GM12892 (cell line): ENCODE data around the gene ACTA1.
"Not testable (repeated sequence)": the region's sequence is repeated elsewhere in the genome, so short reads cannot be mapped to it uniquely, and the experiment has no call there.

Experiments
- DNase-seq: peaks from one replicate; pipeline ENCODE4 v3.0.0; 2011; ENCODE audit not compliant: insufficient read length
- FAIRE-seq: peaks from 2 replicates; lab custom pipeline; 2011; peaks lifted over from hg19 to GRCh38; lab: Jason Lieb, UNC
- POLR2A ChIP-seq: IDR thresholded peaks from 2 replicates; pipeline ENCODE4 v1.6.1; 2011; ENCODE audit warnings: low read depth, low read length, control low read depth
- POLR2AphosphoS5 ChIP-seq: IDR thresholded peaks from 2 replicates; pipeline ENCODE4 v1.6.1; 2011; ENCODE audit warnings: low read depth, low read length, control low read depth
- TAF1 ChIP-seq: IDR thresholded peaks from 2 replicates; pipeline ENCODE4 v1.6.1; 2011; ENCODE audit warnings: low read depth, mild to moderate bottlenecking, control low read depth, low read length, borderline replicate concordance

Gene ACTA1

DNA sequence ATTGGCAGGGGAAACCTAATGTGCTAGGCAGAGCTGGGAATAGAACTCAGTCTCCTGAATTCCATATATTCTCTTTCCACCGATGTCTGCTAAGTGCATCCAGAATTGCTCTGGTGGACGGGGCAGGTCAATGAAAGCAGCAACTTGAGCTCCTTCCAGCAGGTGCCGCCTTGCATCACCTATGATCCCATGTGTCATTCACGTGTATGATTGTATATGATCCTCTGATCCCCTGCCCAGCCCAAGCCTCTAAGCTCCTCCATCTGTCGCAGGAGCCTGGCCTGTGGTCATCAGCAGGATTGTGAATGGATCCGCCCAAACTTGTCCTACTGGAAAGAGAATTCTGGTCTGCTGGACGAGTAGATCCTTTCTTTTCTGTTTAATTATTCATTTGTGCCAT lies 13.1 kb downstream of the ACTA1 start:
- no peak for DNase-seq
- FAIRE-seq = no peak
- TF ChIP-seq POLR2A (no peak), TAF1 (no peak), POLR2AphosphoS5 (no peak)

DNA sequence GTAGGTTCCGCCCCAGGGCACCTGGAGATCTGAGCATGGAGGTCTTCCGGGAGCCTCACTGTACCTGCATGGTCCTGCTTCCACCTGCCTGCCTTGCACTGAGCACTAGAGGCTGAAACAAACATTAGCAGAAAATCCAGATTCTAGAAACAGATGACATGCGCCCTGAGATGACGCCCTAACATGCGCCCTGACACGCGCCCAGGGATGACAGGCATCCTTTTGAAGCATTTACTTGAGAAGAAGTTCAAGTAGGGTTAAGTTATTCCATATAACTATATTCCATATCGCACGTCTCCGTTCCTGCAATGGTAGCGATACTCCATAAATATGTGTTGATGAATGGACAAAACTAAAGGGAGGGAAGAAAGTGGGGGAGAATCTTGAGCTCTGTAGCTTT lies 13.7 kb downstream of the ACTA1 start:
- FAIRE-seq = no peak
- DNase-seq = no peak
- TF ChIP-seq POLR2AphosphoS5 (no peak), TAF1 (no peak), POLR2A (no peak)

DNA sequence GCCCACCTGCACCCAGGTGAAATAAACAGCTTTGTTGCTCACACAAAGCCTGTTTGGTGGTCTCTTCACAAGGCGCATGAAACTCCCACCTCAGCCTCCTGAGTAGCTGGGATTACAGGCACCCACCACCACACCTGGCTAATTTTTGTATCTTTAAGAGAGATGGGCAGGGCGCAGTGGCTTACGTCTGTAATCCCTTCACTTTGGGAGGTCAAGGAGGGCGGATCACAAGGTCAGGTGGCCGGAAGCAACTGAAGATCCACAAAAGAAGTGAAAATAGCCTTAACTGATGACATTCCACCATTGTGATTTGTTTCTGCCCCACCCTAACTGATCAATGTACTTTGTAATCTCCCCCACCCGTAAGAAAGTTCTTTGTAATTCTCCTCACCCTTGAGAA lies 15.3 kb downstream of the ACTA1 start:
- not testable (repeated sequence) for DNase-seq, FAIRE-seq

DNA sequence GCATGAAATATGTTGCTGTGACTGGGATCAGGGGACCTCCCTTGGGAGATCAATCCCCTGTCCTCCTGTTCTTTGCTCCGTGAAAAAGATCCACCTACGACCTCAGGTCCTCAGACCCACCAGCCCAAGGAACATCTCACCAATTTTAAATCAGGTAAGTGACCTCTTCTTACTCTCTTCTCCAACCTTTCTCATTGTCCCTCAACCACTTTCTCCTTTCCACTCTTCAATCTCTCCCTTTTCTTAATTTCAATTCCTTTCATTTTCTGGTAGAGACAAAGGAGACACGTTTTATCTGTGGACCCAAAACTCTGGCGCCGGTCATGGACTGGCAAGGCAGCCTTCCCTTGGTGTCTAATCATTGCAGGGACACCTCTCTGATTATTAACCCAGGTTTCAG lies 21.1 kb downstream of the ACTA1 start:
- not testable (repeated sequence) for DNase-seq, FAIRE-seq

DNA sequence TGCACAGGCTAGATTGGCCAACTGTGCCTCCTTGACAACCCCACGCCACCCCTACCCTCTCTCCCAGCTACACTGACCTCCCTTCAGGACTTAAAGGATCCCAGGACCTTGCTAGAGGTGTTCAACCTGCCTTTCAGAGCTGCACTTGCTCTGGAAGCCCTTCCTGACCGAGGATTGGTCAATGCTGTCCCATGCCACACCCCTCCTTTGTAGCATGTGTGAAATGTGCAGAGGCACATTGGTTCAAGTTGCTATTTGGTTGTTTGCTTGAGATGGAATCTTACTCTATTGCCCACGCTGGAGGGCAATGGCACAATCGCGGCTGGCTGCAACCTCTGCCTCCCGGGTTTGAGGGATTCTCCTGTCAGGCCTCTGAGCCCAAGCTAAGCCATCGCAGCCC lies 21.8 kb downstream of the ACTA1 start:
- FAIRE-seq (no peak), DNase-seq (no peak)
- no peak for TF ChIP-seq POLR2AphosphoS5
- TF ChIP-seq TAF1 = no peak
- no peak for TF ChIP-seq POLR2A

DNA sequence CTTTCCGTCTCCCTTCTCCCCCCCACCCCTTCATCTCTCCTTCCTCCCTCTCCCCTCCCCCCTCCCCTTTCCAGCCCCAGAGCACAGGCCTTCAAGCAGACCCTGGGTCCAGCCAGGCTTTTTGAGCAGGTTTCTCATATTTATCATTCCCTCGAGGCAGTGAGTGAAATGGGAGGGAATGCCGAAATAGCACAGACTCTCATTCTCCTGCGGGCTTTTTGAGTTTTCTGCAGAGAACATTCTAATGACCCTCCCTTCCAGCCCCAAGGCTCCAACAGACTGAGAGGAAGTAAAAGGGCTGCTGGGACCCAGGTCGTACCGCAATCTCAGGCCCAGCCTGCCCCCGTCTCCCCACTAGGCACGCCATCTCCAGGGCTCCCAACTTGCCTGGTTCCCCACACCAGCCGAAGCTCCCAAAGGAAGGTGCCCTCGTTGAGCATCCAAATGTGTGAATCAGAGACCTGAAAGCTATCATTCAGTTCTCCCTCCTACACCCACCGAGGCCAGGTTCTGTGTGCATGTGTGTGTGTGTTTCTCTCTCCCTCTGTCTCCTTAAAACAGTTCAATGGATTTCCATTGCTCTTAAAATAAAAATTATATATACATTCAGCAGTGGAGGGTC lies 22.3 kb downstream of the ACTA1 start:
- no peak for TF ChIP-seq POLR2A
- no peak for TF ChIP-seq POLR2AphosphoS5
- TF ChIP-seq TAF1 = no peak
- DNase-seq (no peak), FAIRE-seq (no peak)

DNA sequence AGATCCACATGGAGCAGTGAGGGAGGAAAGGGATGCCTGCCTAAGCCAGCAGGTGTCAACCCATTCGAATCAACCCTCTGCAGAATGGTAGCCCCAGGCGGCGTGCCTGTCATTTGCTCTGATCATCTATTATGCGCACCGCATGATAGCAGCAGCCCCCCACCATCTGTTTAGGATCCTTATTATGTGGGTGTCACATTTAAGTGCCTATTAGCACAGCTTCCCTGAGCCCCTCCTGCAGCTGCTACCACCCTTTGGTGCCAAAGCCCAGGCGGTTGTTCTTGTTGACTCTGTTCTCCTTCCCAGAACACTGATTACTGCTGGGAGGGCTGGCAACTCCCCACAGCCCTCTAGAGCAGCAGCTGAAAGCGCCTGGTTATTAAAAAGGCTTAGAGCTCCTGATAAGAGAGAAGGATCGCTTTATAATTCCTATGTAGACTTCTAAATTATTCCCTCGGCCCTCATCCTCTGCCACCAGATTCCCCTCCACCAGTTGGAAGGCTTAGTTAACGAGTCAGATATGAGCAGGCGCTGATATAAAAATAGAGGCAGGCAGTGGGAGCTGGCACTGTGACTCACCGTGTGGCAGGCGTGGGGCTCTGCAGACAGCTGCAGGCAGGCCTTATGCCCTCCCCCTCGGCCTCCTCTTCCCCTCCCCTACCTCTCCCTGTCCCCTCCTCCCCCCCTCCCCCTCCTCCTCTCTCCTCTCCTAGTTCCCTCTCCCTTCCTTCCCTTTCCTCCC lies 23.0 kb downstream of the ACTA1 start:
- TF ChIP-seq TAF1 = no peak
- TF ChIP-seq POLR2A = no peak
- no peak for TF ChIP-seq POLR2AphosphoS5
- FAIRE-seq = no peak
- DNase-seq = no peak

DNA sequence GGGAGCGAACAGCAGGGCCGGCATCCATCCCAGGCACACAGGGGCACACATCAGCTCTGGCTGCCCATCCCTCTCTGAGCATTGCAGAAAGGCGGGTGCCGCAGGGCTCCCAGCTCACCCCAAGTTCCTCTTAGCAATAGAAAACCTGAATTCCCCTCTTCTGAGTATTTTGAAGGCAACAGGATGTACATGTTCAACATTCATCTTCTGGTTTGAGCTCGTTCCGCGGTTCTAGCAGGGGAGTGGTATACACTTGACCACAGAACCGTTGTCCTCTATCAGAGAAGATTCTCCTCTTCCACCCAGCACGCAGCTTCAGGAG lies 23.6 kb downstream of the ACTA1 start:
- no peak for DNase-seq
- TF ChIP-seq POLR2AphosphoS5 (no peak), TAF1 (no peak), POLR2A (no peak)
- FAIRE-seq = no peak

DNA sequence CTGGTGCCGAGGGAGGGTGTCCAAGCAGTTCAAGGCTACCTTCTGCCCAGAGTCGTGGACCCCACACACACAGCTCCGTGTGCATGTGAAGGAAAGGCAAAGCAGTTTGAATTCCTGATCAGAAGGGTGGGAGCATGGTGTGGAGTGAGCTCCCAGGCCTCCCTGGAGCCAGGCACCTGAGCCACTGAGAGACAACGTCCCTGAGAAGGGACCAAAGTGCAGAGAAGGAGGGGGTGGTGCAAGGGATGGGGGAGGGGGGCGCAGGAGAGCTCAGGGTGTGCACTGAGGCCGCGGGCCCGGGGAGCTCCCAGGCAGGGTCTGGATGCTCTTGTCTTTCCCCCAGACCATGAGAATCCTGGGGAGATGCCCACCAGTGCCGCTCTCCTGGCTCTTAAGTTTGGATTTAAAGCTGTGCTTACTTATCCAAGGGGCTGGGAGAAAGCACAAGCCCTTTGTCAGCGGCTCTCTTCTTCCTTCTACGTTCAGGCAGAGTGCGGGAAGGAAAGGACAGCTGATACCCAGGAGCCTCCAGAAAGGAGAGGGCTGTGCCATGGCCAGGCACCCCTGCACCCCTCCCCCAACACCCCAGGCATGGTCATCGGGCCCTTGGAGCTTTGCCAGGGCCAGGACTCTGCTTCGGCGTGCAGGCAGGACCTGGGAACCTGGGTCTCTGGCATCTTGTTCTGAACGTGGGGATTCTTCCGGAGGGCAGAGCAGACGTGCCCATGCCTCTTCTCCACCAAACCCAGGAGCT lies 24.1 kb downstream of the ACTA1 start:
- DNase-seq (no peak), FAIRE-seq (no peak)
- TF ChIP-seq POLR2A = no peak
- no peak for TF ChIP-seq POLR2AphosphoS5
- TF ChIP-seq TAF1 = no peak

DNA sequence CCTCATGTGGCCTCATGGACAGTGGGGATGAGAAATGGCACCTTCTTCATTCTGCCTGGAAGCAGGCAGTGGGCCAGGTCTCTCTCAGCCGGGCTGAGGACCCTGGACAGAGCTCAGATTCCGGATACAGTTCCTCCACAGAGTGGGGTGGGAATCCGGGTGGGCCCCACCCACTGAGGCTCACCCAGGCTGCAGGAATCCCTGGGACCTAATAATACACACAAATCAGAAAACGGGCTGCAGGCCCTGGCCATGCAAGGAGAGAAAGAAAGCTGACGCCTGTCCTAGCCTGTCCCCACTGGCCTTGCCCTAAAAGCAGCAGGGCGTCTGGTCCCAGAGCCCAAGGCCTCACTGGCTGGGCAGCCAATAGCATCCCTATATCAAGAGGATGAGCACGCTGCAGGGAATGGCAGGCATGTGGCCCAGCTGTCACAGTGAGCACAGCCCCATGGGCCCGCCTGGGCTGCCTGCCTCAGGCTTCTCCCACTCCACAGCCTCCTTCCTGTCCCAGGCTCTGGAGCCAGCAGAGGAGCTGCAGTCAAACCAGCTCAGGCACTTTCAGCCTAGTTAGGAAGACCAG lies 25.3 kb downstream of the ACTA1 start:
- FAIRE-seq = no peak

DNA sequence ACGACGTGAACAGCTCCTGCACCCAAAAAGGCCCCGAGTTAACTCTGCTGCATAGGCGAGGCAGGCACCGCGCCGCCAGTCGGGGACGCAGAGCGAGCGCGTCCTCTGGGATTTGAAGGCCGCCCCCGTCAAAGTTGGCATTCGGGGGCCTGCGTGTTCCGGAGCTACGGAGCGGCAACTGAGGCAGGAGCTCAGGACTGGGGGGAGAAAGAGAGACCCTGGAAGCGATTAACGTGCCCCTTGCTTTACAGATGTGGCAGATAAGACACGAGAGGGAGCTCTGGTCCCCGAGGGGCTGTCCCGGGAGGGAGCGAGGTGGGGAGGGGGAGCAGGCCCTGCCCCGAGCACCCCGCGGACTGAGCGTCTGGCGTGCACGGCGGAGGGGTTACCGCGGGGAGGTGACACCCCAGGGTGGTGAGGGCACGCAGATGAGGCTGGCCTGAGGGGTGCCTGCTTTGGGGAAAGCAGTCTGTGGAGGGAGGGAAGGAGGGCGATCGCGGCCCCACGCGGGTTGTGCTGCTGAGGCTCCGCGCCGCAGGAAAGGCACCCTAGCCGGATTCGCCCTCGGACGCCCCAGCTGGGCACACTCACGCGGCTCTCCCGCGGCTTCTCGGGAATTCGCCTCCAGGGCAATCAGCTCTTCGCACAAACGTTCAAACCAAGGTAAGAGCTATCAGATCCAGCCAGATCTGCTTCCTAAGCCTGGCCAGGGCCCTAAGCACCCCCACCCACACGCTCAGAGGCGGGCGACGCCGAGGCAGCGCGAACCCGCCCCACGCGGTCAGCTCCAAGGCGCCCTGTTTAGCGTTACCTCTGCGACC lies 26.5 kb downstream of the ACTA1 start:
- DNase-seq (no peak), FAIRE-seq (no peak)
- no peak for TF ChIP-seq TAF1
- no peak for TF ChIP-seq POLR2A
- TF ChIP-seq POLR2AphosphoS5 = no peak

More for the DNA sequence above, 25.3 kb downstream of the ACTA1 start:
- TF ChIP-seq POLR2A (no peak), TAF1 (no peak), POLR2AphosphoS5 (no peak)
- no peak for DNase-seq
